Gastrocnemius medialis (tissue), 4 donors: ENCODE results near the gene MRLN. TPM values are rescaled to one million over a fixed set of nuclear protein-coding genes. Genes with fewer than 3 reads are reported as not detected.

Experiments used
- ATAC-seq, 2 donors: fragments of 150-250 bp; one replicate each; pipeline ENCODE4 v1.9.1; 2016
- DNase-seq, 2 donors: peaks; one replicate each; pipeline ENCODE4 v3.0.0-alpha.2; 2019
- H3K27ac ChIP-seq, 4 donors: fragments of 200-600 bp; sonication (generic); 1 replicate in 1 of 4; 2 replicates in 3 of 4; pipeline ENCODE4 v1.5.1; 2016 to 2018; ENCODE audit warnings: mild to moderate bottlenecking in 2 of 4, moderate library complexity in 1 of 4
- H3K27me3 ChIP-seq, 3 donors: fragments of 200-600 bp; sonication (generic) in 2 of 3; 1 replicate in 1 of 3; 2 replicates in 2 of 3; pipeline versions ENCODE4 v1.5.1 to v1.6.0; 2016 to 2019; ENCODE audit warnings: mild to moderate bottlenecking in 1 of 3, moderate library complexity in 1 of 3
- H3K36me3 ChIP-seq, 2 donors: fragments of 200-600 bp; sonication (generic) in 1 of 2; one replicate each; pipeline ENCODE4 v1.5.1; 2017 to 2018
- H3K4me1 ChIP-seq, 2 donors: fragments of 200-600 bp; sonication (generic) in 1 of 2; one replicate each; pipeline ENCODE4 v1.5.1; 2016 to 2017; ENCODE audit warnings: mild to moderate bottlenecking in 2 of 2
- H3K4me3 ChIP-seq, 4 donors: fragments of 200-600 bp; sonication (generic) in 3 of 4; 1 replicate in 1 of 4; 2 replicates in 3 of 4; pipeline ENCODE4 v1.5.1; 2016 to 2019; ENCODE audit warnings: mild to moderate bottlenecking in 2 of 4
- H3K9me3 ChIP-seq, 3 donors: fragments of 200-600 bp; sonication (generic) in 2 of 3; 1 replicate in 1 of 3; 2 replicates in 2 of 3; pipeline ENCODE4 v1.5.1; 2016 to 2019
- CTCF ChIP-seq, 5 experiments: fragments of 450-650 bp in 3 of 5; fragments of 200-600 bp in 2 of 5; sonication (generic) in 2 of 5; IDR thresholded peaks in 4 of 5; conservative IDR thresholded peaks in 1 of 5; 1 replicate in 4 of 5; 2 replicates in 1 of 5; pipeline ENCODE4 v1.5.1; 2016 to 2019; ENCODE audit warnings: antibody characterized with exemption in 5 of 5, mild to moderate bottlenecking in 3 of 5, moderate library complexity in 3 of 5
- POLR2A ChIP-seq, 2 donors: fragments of 450-650 bp; IDR thresholded peaks; one replicate each; pipeline ENCODE4 v1.6.1; 2017; ENCODE audit warnings: antibody characterized with exemption in 2 of 2, mild to moderate bottlenecking in 2 of 2, moderate library complexity in 2 of 2
- in situ Hi-C, 4 donors: fragments of 200-750 bp; cut with MboI; loops; one replicate each; pipeline versions ENCODE4 v1.15.0 to v1.8.0; 2017; ENCODE audit warnings: low sequenced_read_pairs in 4 of 4
- intact Hi-C: fragments of 100-400 bp; cut with DNase I; formaldehyde crosslinking; loops from one replicate; pipeline ENCODE4 v1.15.1; 2023; ENCODE audit warnings: low total_unique reads
- total RNA-seq, 4 donors: library from RNA; depleted of rRNA; stranded (reverse); fragments of >200 nt; gene quantifications; one replicate each; pipeline versions ENCODE4 v1.1.0 to v1.2.3, GENCODE V29; 2016

The MRLN gene
- total RNA-seq, 4 donors from 2014 or later = 67.7 to 352 (median 188) TPM

GRCh38 chr10:59713196-59713821, 39.9 kb downstream of the MRLN start:
- Histone ChIP-seq H3K36me3 (no peaks in the 10 kb centered on the region), H3K27ac (peak overlapping the region in 1 of 4 donors; percentile 12), H3K4me1 (peaks cover 12 to 20% of the 10 kb centered on the region in 2 donors), H3K9me3 (no peaks in the 10 kb centered on the region), H3K27me3 (no peaks in the 10 kb centered on the region), H3K4me3 (no peak overlapping the region)
- TF ChIP-seq POLR2A (IDR thresholded peaks at IDR 0.05) = no peak
- TF ChIP-seq CTCF (IDR thresholded peaks at IDR 0.05 in 4 of 5, conservative IDR thresholded peaks at IDR 0.05 in 1 of 5) = no peak
- no peak for ATAC-seq
- in situ Hi-C loops = no loop called here
- intact Hi-C loops = no loop called here
- DNase-seq = no peak

GRCh38 chr10:59711871-59712494, 41.3 kb downstream of the MRLN start:
- Histone ChIP-seq H3K4me1 (peaks cover 17 to 20% of the 10 kb centered on the region in 2 donors), H3K27me3 (no peaks in the 10 kb centered on the region), H3K9me3 (no peaks in the 10 kb centered on the region), H3K36me3 (no peaks in the 10 kb centered on the region), H3K27ac (no peak overlapping the region), H3K4me3 (no peak overlapping the region)
- no peak for TF ChIP-seq POLR2A (IDR thresholded peaks at IDR 0.05)
- in situ Hi-C loops = no loop called here
- intact Hi-C loops = no loop called here
- DNase-seq = no peak
- no peak for ATAC-seq

GRCh38 chr10:59709395-59710125, 43.7 kb downstream of the MRLN start, which contains the start of gene SLC16A9:
Gene SLC16A9, minus strand, starts transcription at chr10:59709850. Its CDS starts 25,559 bp downstream, at chr10:59684291.
- TF ChIP-seq POLR2A (IDR thresholded peaks at IDR 0.05) = peak in 1 of 2 donors; percentile 15
- TF ChIP-seq CTCF (IDR thresholded peaks at IDR 0.05 in 4 of 5, conservative IDR thresholded peaks at IDR 0.05 in 1 of 5) = peak; percentile 20 to 57 (median 42)
- in situ Hi-C loops = loop anchor here in 2 of 4 donors (10.0 kb wide), 2 partner anchors 75 to 105 kb away; no protein-coding TSS in a partner anchor
- Histone ChIP-seq H3K4me3 (peak within 1 kb of the TSS; percentile 71 to 86 (median 76)), H3K27ac (peak within 1 kb of the TSS; percentile 62 to 86 (median 78)), H3K9me3 (no peaks in the 10 kb centered on the region), H3K36me3 (no peaks in the 10 kb centered on the region), H3K4me1 (peaks cover 17 to 19% of the 10 kb centered on the region in 2 donors), H3K27me3 (no peaks in the 10 kb centered on the region)
- ATAC-seq (peak; percentile 81 to 83), DNase-seq (peak; percentile 36 to 46)
- intact Hi-C loops = loop anchor here (2.0 to 5.0 kb wide), 3 partner anchors 43 to 95 kb away; partner anchors contain the start of gene MRLN

GRCh38 chr10:59708816-59709394, 44.4 kb downstream of the MRLN start:
- peak; percentile 16 to 18 for DNase-seq
- peak; percentile 44 to 54 for ATAC-seq
- in situ Hi-C loops (loop anchor here in 2 of 4 donors (10.0 kb wide), 2 partner anchors 74 to 106 kb away; no protein-coding TSS in a partner anchor), intact Hi-C loops (loop anchor here (2.0 to 5.0 kb wide), 3 partner anchors 44 to 96 kb away; partner anchors contain the start of gene MRLN)
- Histone ChIP-seq H3K4me1 (peaks cover 10 to 13% of the 10 kb centered on the region in 2 donors), H3K27ac (peak overlapping the region; percentile 62 to 86 (median 78)), H3K36me3 (no peaks in the 10 kb centered on the region), H3K27me3 (no peaks in the 10 kb centered on the region), H3K4me3 (peak overlapping the region; percentile 71 to 86 (median 76)), H3K9me3 (no peaks in the 10 kb centered on the region)
- TF ChIP-seq POLR2A (IDR thresholded peaks at IDR 0.05) (no peak), CTCF (IDR thresholded peaks at IDR 0.05 in 4 of 5, conservative IDR thresholded peaks at IDR 0.05 in 1 of 5) (no peak)
